ENCODE data around the gene BCL2L1.

The BCL2L1 gene

DNA sequence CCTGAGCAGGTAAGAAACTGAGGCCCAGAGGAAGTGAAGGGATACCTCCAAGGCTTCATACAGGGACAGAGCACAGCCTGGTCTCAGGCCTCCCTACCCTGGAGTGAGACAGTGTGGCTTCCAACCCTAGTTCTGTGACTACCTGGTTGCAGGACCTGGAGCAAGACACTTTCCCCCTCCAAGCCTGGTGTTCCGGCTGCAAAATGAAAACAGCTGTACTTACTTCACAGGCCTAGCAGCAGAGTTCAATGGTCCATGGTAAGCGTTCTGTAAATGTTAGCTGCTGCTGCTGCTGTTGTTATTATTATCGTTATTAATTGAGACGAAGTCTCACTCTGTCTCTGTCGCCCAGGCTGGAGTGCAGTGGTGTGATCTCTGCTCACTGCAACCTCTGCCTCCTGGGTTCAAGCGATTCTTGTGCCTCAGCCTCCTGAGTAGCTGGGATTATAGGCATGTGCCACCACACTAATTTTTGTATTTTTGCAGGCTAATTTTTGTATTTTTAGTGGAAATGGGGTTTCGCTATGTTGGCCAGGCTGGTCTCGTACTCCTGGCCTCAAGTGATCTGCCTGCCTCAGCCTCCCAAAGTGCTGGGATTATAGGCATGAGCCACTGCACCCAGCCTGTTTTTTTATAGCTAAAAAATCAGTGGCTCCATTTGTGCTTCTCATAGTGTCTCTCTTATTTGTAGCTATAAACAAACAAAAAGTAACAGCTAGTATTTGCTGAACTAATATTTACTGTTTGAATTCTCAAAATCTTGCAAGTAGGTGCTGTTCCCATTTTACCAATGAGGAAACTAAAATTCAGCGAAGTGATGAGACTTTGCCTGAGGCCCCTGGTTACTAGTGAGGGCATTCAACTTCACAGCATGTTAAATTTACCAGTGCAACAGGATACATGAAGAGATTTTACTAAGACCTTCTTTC, 43.0 kb downstream of the BCL2L1 start:
- TF ChIP-seq, protein P1, sequence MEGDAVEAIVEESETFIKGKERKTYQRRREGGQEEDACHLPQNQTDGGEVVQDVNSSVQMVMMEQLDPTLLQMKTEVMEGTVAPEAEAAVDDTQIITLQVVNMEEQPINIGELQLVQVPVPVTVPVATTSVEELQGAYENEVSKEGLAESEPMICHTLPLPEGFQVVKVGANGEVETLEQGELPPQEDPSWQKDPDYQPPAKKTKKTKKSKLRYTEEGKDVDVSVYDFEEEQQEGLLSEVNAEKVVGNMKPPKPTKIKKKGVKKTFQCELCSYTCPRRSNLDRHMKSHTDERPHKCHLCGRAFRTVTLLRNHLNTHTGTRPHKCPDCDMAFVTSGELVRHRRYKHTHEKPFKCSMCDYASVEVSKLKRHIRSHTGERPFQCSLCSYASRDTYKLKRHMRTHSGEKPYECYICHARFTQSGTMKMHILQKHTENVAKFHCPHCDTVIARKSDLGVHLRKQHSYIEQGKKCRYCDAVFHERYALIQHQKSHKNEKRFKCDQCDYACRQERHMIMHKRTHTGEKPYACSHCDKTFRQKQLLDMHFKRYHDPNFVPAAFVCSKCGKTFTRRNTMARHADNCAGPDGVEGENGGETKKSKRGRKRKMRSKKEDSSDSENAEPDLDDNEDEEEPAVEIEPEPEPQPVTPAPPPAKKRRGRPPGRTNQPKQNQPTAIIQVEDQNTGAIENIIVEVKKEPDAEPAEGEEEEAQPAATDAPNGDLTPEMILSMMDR (IDR thresholded peaks at IDR 0.05) = no peak
- H3K27me3 ChIP-seq = no peaks in the 10 kb centered on the region
- peaks cover 21 to 31% of the 10 kb centered on the region in 2 experiments for H3K4me1 ChIP-seq (ENCODE audit: control insufficient read depth in 1 of 2, insufficient read depth in 1 of 2, low read depth in 1 of 2, low read length in 1 of 2)
- H3K27ac ChIP-seq = no peak overlapping the region
- H3K9me3 ChIP-seq = no peaks in the 10 kb centered on the region
- peaks cover 34% of the 10 kb centered on the region for H3K36me3 ChIP-seq
- H3K4me3 ChIP-seq (ENCODE audit: low read depth in 1 of 2, low read length in 1 of 2) = no peak overlapping the region

DNA sequence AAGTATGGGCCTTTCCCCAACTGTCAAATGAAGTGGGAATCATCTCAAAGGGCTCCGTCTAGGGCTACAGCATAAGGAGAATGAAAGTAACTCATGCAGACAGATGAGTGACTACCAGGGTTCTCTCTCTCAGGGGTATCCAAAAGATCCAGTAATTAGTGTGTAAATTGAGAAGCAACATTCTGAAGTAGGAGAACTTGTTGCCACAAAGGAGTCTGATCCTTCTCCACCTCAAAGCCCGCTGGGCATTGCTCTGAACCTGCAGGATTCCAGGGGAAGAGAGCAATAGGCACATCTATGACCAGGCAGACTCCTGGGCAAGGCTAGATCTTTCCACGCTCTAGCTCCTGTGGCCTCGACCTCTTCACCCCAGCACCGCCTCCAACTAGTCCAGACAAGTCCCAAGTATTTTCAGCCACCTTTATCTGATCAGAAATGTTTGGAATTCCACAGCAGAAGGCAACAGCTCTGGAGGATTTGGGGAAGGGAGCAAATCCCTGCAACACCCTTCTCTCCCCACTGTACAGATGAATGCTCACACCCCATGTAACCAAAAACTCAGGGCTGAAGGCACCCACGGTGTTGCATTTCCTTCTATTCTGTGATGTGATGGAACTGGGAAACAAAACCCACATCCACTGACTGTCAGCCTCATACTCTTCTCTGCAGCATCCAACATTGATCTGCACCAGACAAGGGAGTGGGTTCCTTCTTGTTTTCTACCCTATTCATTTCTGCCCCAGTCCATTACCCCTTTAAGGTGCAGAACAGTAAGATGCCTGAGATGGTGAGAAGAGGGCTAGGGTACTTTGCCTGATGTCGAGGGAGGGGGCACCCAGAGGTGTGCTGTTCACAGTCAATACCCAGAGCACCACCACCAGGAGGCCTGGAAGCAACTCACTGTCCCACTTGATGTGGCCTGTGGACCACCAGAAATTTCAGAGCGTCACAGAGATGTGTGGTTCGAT, 44.0 kb downstream of the BCL2L1 start:
- peaks cover 31 to 41% of the 10 kb centered on the region in 2 experiments for H3K4me1 ChIP-seq (ENCODE audit: control insufficient read depth in 1 of 2, insufficient read depth in 1 of 2, low read depth in 1 of 2, low read length in 1 of 2)
- H3K4me3 ChIP-seq (ENCODE audit: low read depth in 1 of 2, low read length in 1 of 2) = no peak overlapping the region
- H3K27ac ChIP-seq = no peak overlapping the region
- TF ChIP-seq, protein P1 (IDR thresholded peaks at IDR 0.05) = no peak
- H3K27me3 ChIP-seq = no peaks in the 10 kb centered on the region
- H3K9me3 ChIP-seq = no peaks in the 10 kb centered on the region
- H3K36me3 ChIP-seq = peaks cover 27% of the 10 kb centered on the region

DNA sequence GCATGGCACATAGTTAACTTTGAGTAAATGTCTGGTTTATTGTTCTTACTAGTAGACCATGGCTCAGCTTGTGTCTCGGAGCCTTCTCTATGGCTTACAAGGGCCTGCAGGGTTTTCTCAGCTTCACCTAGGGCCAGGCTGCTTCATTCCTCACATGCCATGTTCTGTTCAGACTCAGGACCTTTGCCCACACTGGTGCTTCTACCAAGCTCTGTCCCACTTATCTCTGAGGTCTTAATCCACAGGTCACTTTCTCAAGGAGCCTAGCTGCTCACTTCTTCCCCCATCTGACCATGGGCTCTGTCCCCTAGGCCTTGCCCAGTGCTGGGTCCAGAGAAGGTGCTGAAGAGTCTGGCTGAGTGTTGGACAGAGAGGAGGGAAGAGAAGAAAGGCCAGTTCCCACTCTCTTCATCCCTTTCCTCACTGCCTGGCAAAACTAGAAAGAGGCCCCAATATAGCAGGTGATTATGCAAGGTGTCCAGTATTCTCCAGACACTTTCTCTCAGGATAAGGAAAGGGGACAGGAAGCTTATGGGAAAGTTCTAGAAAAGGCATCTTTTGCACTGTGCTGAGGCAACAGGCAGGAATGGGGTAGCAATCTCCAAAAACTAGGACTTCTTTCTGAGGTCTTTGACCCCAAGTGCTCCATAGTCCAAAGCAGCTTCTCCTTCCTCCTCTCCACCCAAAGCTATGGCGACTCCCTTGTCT, 45.0 kb downstream of the BCL2L1 start:
- H3K4me3 ChIP-seq (ENCODE audit: low read depth in 1 of 2, low read length in 1 of 2) = no peak overlapping the region
- no peaks in the 10 kb centered on the region for H3K27me3 ChIP-seq
- peaks cover 27% of the 10 kb centered on the region for H3K36me3 ChIP-seq
- H3K4me1 ChIP-seq (ENCODE audit: control insufficient read depth in 1 of 2, insufficient read depth in 1 of 2, low read depth in 1 of 2, low read length in 1 of 2) = peaks cover 34 to 48% of the 10 kb centered on the region in 2 experiments
- peak overlapping the region; percentile 30 for H3K27ac ChIP-seq
- no peaks in the 10 kb centered on the region for H3K9me3 ChIP-seq
- TF ChIP-seq, protein P1 (IDR thresholded peaks at IDR 0.05) = no peak

- Histone ChIP-seq H3K4me3 (ENCODE audit: low read depth in 1 of 2, low read length in 1 of 2) (no peak overlapping the region), H3K27me3 (no peaks in the 10 kb centered on the region), H3K4me1 (ENCODE audit: control insufficient read depth in 1 of 2, insufficient read depth in 1 of 2, low read depth in 1 of 2, low read length in 1 of 2) (peaks cover 34 to 48% of the 10 kb centered on the region in 2 experiments), H3K36me3 (peaks cover 24% of the 10 kb centered on the region), H3K27ac (peak overlapping the region; percentile 93), H3K9me3 (no peaks in the 10 kb centered on the region)
- TF ChIP-seq, protein P1 (IDR thresholded peaks at IDR 0.05) = no peak
Measured at GRCh38 chr20:31676609-31676989, 46.1 kb downstream of the BCL2L1 start.

Data from neutrophil (primary cell).